HG03460 (cell line): ENCODE results near the gene RAG2.
"Not testable (repeated sequence)": the region's sequence is repeated elsewhere in the genome, so short reads cannot be mapped to it uniquely, and the experiment has no call there.

Experiments used
- ATAC-seq: cut with Tn5 transposase; IDR thresholded peaks from one replicate; pipeline ENCODE4 v1.9.1; 2021; ENCODE audit not compliant: unreplicated experiment

Gene RAG2

DNA sequence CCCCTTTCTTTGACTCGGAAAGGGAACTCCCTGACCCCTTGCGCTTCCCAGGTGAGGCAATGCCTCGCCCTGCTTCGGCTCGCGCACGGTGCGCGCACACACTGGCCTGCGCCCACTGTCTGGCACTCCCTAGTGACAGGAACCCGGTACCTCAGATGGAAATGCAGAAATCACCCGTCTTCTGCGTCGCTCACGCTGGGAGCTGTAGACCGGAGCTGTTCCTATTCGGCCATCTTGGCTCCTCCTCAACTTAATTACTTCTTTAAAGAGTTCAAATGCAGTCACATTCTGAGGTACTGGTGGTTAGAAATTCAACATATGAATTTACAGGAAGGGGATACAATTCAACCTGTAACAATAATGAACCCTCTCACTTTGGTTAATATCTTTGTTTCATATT lies 40.6 kb downstream of the RAG2 start:
- ATAC-seq = not testable (repeated sequence)

GRCh38 chr11:36550385-36551115 lies 47.5 kb downstream of the RAG2 start:
- no peak for ATAC-seq
